ENCODE results near the gene DOK6. TPM values are rescaled to one million over a fixed set of nuclear protein-coding genes. Genes with fewer than 3 reads are reported as not detected.

Gene DOK6
- total and polyA plus RNA-seq, 2 of the 13 experiments (the other 11 are each of a cell fraction or from before 2014, with no cell fraction given): 17.0 to 17.2 TPM

DNA sequence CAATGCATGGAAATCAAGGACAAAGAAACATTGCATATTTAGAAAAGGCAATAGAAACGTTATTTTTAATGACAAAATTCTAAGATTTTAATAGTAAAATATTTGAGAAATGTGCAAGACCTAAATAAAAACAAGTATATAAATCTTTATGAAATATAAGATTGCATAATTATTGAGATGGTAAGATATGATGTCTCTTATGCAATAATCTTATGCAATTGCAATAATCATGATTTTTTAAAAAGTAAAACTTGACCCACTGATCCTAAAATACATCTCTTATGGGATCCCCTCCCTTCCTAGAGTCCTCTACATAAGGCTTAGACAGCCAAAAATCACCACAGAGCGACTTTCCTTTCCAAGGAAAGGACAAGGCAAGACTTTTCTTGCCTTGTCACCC lies 249.0 kb downstream of the DOK6 start:
- H3K27ac ChIP-seq (ENCODE audit: extremely low read length, insufficient read depth, low read length): no peak overlapping the region
- DNase-seq (ENCODE audit: low spot score): no peak
- BruUV-seq (replicated peaks): no TSS peak
- H3K36me3 ChIP-seq (replicated peaks in 1 of 2; ENCODE audit: control insufficient read depth in 1 of 2, insufficient read depth in 2 of 2, low read length in 2 of 2): no peaks in the 10 kb centered on the region
- H3K79me2 ChIP-seq (ENCODE audit: insufficient read depth, low read length): no peaks in the 10 kb centered on the region
- no peak overlapping the region for H3K9ac ChIP-seq (ENCODE audit: insufficient read depth, low read depth, low read length)
- no peaks in the 10 kb centered on the region for H3K27me3 ChIP-seq (ENCODE audit: control insufficient read depth in 1 of 2, insufficient read depth in 2 of 2, low read length in 2 of 2)
- 55% methylated on average over 2 of the region's 2 CpGs for WGBS (ENCODE audit: low lambda C conversion rate)
- no peak overlapping the region for H3K4me2 ChIP-seq (ENCODE audit: low read depth, low read length)
- CTCF ChIA-PET (ENCODE audit: low intra/inter-chr PET ratio, low total read pairs): no interaction called here
- in situ Hi-C loops (cut with HindIII; ENCODE audit: extremely low pct_ligation_motif_present, low pct_unique_long_range_greater_than_20kb) (no loop called here), intact Hi-C loops (cut with micrococcal nuclease; ENCODE audit: unreplicated experiment) (no loop called here)
- FAIRE-seq: no peak
- no peaks in the 10 kb centered on the region for H3K4me1 ChIP-seq (ENCODE audit: insufficient read depth, low read length)
- ATAC-seq: no peak
- POLR2A ChIA-PET: no interaction called here
- TF ChIP-seq ZC3H4 (CRISPR knock-in tag; IDR thresholded peaks at IDR 0.05; ENCODE audit: borderline replicate concordance) (no peak), GTF3A (CRISPR knock-in tag; conservative IDR thresholded peaks at IDR 0.05) (no peak), REXO4 (CRISPR knock-in tag; IDR thresholded peaks at IDR 0.05; ENCODE audit: borderline replicate concordance) (no peak)
- no peaks in the 10 kb centered on the region for H3K9me3 ChIP-seq (ENCODE audit: low read length)
- H3K4me3 ChIP-seq (replicated peaks in 1 of 3; ENCODE audit: insufficient read depth in 1 of 3, low read depth in 2 of 3, low read length in 3 of 3): no peak overlapping the region
- no peaks in the 10 kb centered on the region for H4K20me1 ChIP-seq (ENCODE audit: insufficient read depth, low read length)
- no peak overlapping the region for H2AFZ ChIP-seq (ENCODE audit: low read length)

DNA sequence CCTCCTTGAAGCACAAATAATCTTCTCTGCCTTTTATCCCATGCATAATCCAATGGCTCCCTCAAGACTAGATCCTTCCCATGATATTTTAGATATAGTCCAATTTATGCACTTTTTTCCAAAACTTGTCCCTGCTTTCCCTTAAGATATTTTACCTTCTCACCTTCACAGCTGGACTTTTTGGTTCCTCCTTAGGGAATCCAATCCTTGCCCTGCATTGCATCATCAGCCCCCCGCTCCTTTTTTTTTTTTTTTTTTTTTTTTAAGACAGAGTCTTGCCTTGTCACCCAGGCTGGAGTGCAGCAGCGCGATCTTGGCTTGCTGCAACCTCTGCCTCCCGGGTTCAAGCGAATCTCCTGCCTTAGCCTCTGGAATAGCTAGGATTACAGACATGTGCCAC lies 250.6 kb downstream of the DOK6 start:
- no peak overlapping the region for H3K27ac ChIP-seq (ENCODE audit: extremely low read length, insufficient read depth, low read length)
- intact Hi-C loops (cut with micrococcal nuclease; ENCODE audit: unreplicated experiment) (no loop called here), in situ Hi-C loops (cut with HindIII; ENCODE audit: extremely low pct_ligation_motif_present, low pct_unique_long_range_greater_than_20kb) (no loop called here)
- no peaks in the 10 kb centered on the region for H3K36me3 ChIP-seq (replicated peaks in 1 of 2; ENCODE audit: control insufficient read depth in 1 of 2, insufficient read depth in 2 of 2, low read length in 2 of 2)
- H4K20me1 ChIP-seq (ENCODE audit: insufficient read depth, low read length): no peaks in the 10 kb centered on the region
- DNase-seq (ENCODE audit: low spot score) (no peak), FAIRE-seq (no peak), ATAC-seq (no peak)
- no peaks in the 10 kb centered on the region for H3K9me3 ChIP-seq (ENCODE audit: low read length)
- POLR2A ChIA-PET: no interaction called here
- BruUV-seq (replicated peaks): no TSS peak
- H3K4me3 ChIP-seq (replicated peaks in 1 of 3; ENCODE audit: insufficient read depth in 1 of 3, low read depth in 2 of 3, low read length in 3 of 3): no peak overlapping the region
- H3K27me3 ChIP-seq (ENCODE audit: control insufficient read depth in 1 of 2, insufficient read depth in 2 of 2, low read length in 2 of 2): no peaks in the 10 kb centered on the region
- H2AFZ ChIP-seq (ENCODE audit: low read length): no peak overlapping the region
- WGBS (ENCODE audit: low lambda C conversion rate): 74% methylated on average over 5 of the region's 5 CpGs
- H3K4me1 ChIP-seq (ENCODE audit: insufficient read depth, low read length): no peaks in the 10 kb centered on the region
- no peak overlapping the region for H3K9ac ChIP-seq (ENCODE audit: insufficient read depth, low read depth, low read length)
- no peaks in the 10 kb centered on the region for H3K79me2 ChIP-seq (ENCODE audit: insufficient read depth, low read length)
- CTCF ChIA-PET (ENCODE audit: low intra/inter-chr PET ratio, low total read pairs): no interaction called here
- no peak overlapping the region for H3K4me2 ChIP-seq (ENCODE audit: low read depth, low read length)
- TF ChIP-seq, protein P1, sequence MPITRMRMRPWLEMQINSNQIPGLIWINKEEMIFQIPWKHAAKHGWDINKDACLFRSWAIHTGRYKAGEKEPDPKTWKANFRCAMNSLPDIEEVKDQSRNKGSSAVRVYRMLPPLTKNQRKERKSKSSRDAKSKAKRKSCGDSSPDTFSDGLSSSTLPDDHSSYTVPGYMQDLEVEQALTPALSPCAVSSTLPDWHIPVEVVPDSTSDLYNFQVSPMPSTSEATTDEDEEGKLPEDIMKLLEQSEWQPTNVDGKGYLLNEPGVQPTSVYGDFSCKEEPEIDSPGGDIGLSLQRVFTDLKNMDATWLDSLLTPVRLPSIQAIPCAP (CRISPR knock-in tag; IDR thresholded peaks at IDR 0.05; ENCODE audit: low read depth): no peak
- no peak for TF ChIP-seq ZNF121 (CRISPR knock-in tag; IDR thresholded peaks at IDR 0.05)
- TF ChIP-seq, protein P2, sequence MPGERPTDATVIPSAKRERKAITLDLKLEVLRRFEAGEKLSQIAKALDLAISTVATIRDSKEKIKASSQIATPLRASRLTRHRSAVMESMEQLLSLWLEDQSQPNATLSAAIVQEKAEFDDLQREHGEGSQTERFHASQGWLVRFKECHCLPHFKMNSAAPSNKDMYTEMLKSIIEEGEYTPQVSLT (CRISPR knock-in tag; IDR thresholded peaks at IDR 0.05; ENCODE audit: borderline replicate concordance, low read depth): no peak
- TF ChIP-seq SSRP1 (CRISPR knock-in tag; IDR thresholded peaks at IDR 0.05): no peak
- TF ChIP-seq PITX1 (CRISPR knock-in tag; IDR thresholded peaks at IDR 0.05): no peak
- TF ChIP-seq, protein P3, sequence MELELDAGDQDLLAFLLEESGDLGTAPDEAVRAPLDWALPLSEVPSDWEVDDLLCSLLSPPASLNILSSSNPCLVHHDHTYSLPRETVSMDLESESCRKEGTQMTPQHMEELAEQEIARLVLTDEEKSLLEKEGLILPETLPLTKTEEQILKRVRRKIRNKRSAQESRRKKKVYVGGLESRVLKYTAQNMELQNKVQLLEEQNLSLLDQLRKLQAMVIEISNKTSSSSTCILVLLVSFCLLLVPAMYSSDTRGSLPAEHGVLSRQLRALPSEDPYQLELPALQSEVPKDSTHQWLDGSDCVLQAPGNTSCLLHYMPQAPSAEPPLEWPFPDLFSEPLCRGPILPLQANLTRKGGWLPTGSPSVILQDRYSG (CRISPR knock-in tag; IDR thresholded peaks at IDR 0.05): no peak
- no peak for TF ChIP-seq MTF1 (CRISPR knock-in tag; IDR thresholded peaks at IDR 0.05)
- no peak for TF ChIP-seq SIX1 (CRISPR knock-in tag; IDR thresholded peaks at IDR 0.05; ENCODE audit: borderline replicate concordance)
- no peak for TF ChIP-seq NBN (conservative IDR thresholded peaks at IDR 0.05)
- TF ChIP-seq LCORL (IDR thresholded peaks at IDR 0.05): no peak
- TF ChIP-seq LCORL (CRISPR knock-in tag; IDR thresholded peaks at IDR 0.05): no peak
- TF ChIP-seq CHD4 (IDR thresholded peaks at IDR 0.05; ENCODE audit: borderline replicate concordance, low read length): no peak
- TF ChIP-seq, protein P4, sequence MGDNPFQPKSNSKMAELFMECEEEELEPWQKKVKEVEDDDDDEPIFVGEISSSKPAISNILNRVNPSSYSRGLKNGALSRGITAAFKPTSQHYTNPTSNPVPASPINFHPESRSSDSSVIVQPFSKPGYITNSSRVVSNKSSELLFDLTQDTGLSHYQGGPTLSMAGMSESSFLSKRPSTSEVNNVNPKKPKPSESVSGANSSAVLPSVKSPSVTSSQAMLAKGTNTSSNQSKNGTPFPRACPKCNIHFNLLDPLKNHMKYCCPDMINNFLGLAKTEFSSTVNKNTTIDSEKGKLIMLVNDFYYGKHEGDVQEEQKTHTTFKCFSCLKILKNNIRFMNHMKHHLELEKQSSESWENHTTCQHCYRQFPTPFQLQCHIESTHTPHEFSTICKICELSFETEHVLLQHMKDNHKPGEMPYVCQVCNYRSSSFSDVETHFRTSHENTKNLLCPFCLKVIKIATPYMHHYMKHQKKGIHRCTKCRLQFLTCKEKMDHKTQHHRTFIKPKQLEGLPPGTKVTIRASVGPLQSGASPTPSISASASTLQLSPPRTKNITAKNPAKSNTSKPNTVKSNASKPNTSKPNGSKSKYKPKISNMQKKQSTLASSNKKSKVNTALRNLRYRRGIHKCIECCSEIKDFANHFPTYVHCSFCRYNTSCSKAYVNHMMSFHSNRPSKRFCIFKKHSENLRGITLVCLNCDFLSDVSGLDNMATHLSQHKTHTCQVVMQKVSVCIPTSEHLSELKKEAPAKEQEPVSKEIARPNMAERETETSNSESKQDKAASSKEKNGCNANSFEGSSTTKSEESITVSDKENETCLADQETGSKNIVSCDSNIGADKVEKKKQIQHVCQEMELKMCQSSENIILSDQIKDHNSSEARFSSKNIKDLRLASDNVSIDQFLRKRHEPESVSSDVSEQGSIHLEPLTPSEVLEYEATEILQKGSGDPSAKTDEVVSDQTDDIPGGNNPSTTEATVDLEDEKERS (CRISPR knock-in tag; IDR thresholded peaks at IDR 0.05): no peak
